H1 (cell line): ENCODE data around the gene NCK2. TPM values are rescaled to one million over a fixed set of nuclear protein-coding genes. Genes with fewer than 3 reads are reported as not detected.
"Not testable (repeated sequence)": the region's sequence is repeated elsewhere in the genome, so short reads cannot be mapped to it uniquely, and the experiment has no call there.

Source experiments
- CTCF ChIA-PET: fragments of 300-600 bp; sonication (Branson Sonifier 250); formaldehyde crosslinking; loops from one replicate; lab custom pipeline; 2021; ENCODE audit not compliant: partially characterized antibody; lab: Charles Lee
- POLR2A ChIA-PET: fragments of 300-600 bp; sonication (Branson Sonifier 250); formaldehyde crosslinking; loops from one replicate; lab custom pipeline; 2021; ENCODE audit warnings: inconsistent platforms; ENCODE audit not compliant: partially characterized antibody; lab: Charles Lee
- DNase-seq, 2 experiments: peaks; one replicate each; pipeline versions ENCODE4 v3.0.0 to v3.0.0-alpha.2; 2010 to 2022; ENCODE audit warnings: low spot score in 2 of 2, low read depth in 1 of 2, mixed read lengths in 1 of 2
- FAIRE-seq: peaks from 2 replicates; lab custom pipeline; 2011; peaks lifted over from hg19 to GRCh38; lab: Jason Lieb, UNC
- H2AFZ ChIP-seq: 2 replicates; pipeline ENCODE4 v1.8.1; 2012; ENCODE audit warnings: low read length, inconsistent platforms
- H2AK5ac ChIP-seq: 2 replicates; pipeline ENCODE4 v1.6.1; 2013; ENCODE audit warnings: low read depth, low read length
- H2BK120ac ChIP-seq: replicated peaks from 2 replicates; pipeline ENCODE3; 2013; ENCODE audit warnings: low read depth, low read length, inconsistent platforms
- H2BK12ac ChIP-seq: 2 replicates; pipeline ENCODE4 v1.6.1; 2013; ENCODE audit warnings: low read depth, low read length
- H2BK15ac ChIP-seq: 2 replicates; pipeline ENCODE4 v1.6.1; 2013; ENCODE audit warnings: low read length
- H2BK20ac ChIP-seq: 2 replicates; pipeline ENCODE4 v1.6.1; 2013; ENCODE audit warnings: low read length
- H2BK5ac ChIP-seq: 2 replicates; pipeline ENCODE4 v1.6.1; 2013; ENCODE audit warnings: low read depth, low read length
- H3K14ac ChIP-seq: 2 replicates; pipeline ENCODE4 v1.6.1; 2013; ENCODE audit warnings: inconsistent platforms; ENCODE audit not compliant: insufficient read length
- H3K18ac ChIP-seq: 2 replicates; pipeline ENCODE4 v1.6.1; 2013; ENCODE audit warnings: low read length; ENCODE audit errors: extremely low read depth
- H3K23ac ChIP-seq: 2 replicates; pipeline ENCODE4 v1.6.1; 2013; ENCODE audit warnings: inconsistent platforms; ENCODE audit not compliant: insufficient read length
- H3K23me2 ChIP-seq: 2 replicates; pipeline ENCODE4 v1.6.1; 2013; ENCODE audit warnings: low read depth, low read length
- H3K27ac ChIP-seq: 2 replicates; pipeline ENCODE4 v1.6.1; 2011; ENCODE audit warnings: low read depth, low read length, inconsistent platforms
- H3K27me3 ChIP-seq, 4 experiments: replicated peaks in 1 of 4; 1 replicate in 1 of 4; 2 replicates in 3 of 4; pipeline versions ENCODE4 v1.6.1 to v1.8.1; 2011 to 2013; ENCODE audit warnings: low read length in 3 of 4, mild to moderate bottlenecking in 3 of 4, inconsistent platforms in 2 of 4, mixed read lengths in 2 of 4, moderate library complexity in 1 of 4; ENCODE audit not compliant: control insufficient read depth in 3 of 4, insufficient read depth in 3 of 4; ENCODE audit errors: extremely low read depth in 1 of 4
- H3K36me3 ChIP-seq, 4 experiments: 2 replicates each; pipeline versions ENCODE4 v1.6.1 to v1.8.1; 2011 to 2013; ENCODE audit warnings: mild to moderate bottlenecking in 4 of 4, low read length in 3 of 4, moderate library complexity in 2 of 4, control low read depth in 1 of 4, inconsistent platforms in 1 of 4; ENCODE audit not compliant: insufficient read depth in 4 of 4, control insufficient read depth in 2 of 4
- H3K4ac ChIP-seq: replicated peaks from 2 replicates; pipeline ENCODE3; 2013; ENCODE audit warnings: low read length, low read depth, mixed read lengths, inconsistent platforms; ENCODE audit not compliant: insufficient read length
- H3K4me1 ChIP-seq, 4 experiments: replicated peaks in 1 of 4; 1 replicate in 1 of 4; 2 replicates in 3 of 4; pipeline versions ENCODE4 v1.6.1 to v1.8.1; 2011 to 2013; ENCODE audit warnings: low read length in 3 of 4, inconsistent platforms in 2 of 4, mixed read lengths in 1 of 4; ENCODE audit not compliant: insufficient read depth in 4 of 4, control insufficient read depth in 3 of 4
- H3K4me2 ChIP-seq, 2 experiments: 2 replicates each; pipeline versions ENCODE4 v1.6.1 to v1.8.1; 2011 to 2013; ENCODE audit warnings: low read depth in 2 of 2, low read length in 2 of 2, control low read depth in 1 of 2, inconsistent platforms in 1 of 2, mild to moderate bottlenecking in 1 of 2; ENCODE audit not compliant: insufficient read depth in 1 of 2
- H3K4me3 ChIP-seq, 4 experiments: fragments of 200-600, 300-600 bp in 1 of 4; sonication (generic), shearing (Covaris generic), sonication (Bioruptor Twin) in 1 of 4; 2 replicates each; pipeline versions ENCODE4 v1.5.1 to v1.8.1; 2011 to 2016; ENCODE audit warnings: low read length in 4 of 4, low read depth in 3 of 4, control low read depth in 2 of 4, inconsistent platforms in 2 of 4, mild to moderate bottlenecking in 2 of 4, mixed read lengths in 1 of 4, moderate library complexity in 1 of 4; ENCODE audit not compliant: insufficient read depth in 2 of 4; ENCODE audit errors: extremely low read depth in 1 of 4
- H3K56ac ChIP-seq: replicated peaks from 2 replicates; pipeline ENCODE3; 2013; ENCODE audit warnings: low read depth, mild to moderate bottlenecking, mixed read lengths, low read length, inconsistent platforms; ENCODE audit not compliant: insufficient read length
- H3K79me1 ChIP-seq: 2 replicates; pipeline ENCODE4 v1.6.1; 2013; ENCODE audit warnings: low read depth, low read length, control low read depth
- H3K79me2 ChIP-seq, 2 experiments: 2 replicates each; pipeline versions ENCODE4 v1.6.1 to v1.8.1; 2012 to 2013; ENCODE audit warnings: low read length in 2 of 2, mild to moderate bottlenecking in 2 of 2, inconsistent platforms in 1 of 2; ENCODE audit not compliant: insufficient read depth in 2 of 2, control insufficient read depth in 1 of 2
- H3K9ac ChIP-seq, 4 experiments: replicated peaks in 1 of 4; 1 replicate in 1 of 4; 2 replicates in 3 of 4; pipeline versions ENCODE4 v1.6.1 to v1.8.1; 2011 to 2013; ENCODE audit warnings: low read depth in 3 of 4, low read length in 3 of 4, control low read depth in 2 of 4, mild to moderate bottlenecking in 2 of 4, moderate library complexity in 2 of 4, inconsistent platforms in 1 of 4; ENCODE audit errors: extremely low read depth in 1 of 4
- H3K9me3 ChIP-seq, 2 experiments: 2 replicates each; pipeline versions ENCODE4 v1.6.1 to v1.8.1; 2012 to 2013; ENCODE audit warnings: mild to moderate bottlenecking in 2 of 2, moderate library complexity in 2 of 2, control low read depth in 1 of 2, inconsistent platforms in 1 of 2, low read depth in 1 of 2, low read length in 1 of 2, mixed read lengths in 1 of 2; ENCODE audit not compliant: insufficient read depth in 2 of 2
- H4K20me1 ChIP-seq, 2 experiments: replicated peaks in 1 of 2; 2 replicates each; pipeline versions ENCODE3 to v1.8.1; 2011 to 2013; ENCODE audit warnings: inconsistent platforms in 2 of 2, low read length in 2 of 2, mild to moderate bottlenecking in 1 of 2; ENCODE audit not compliant: insufficient read depth in 2 of 2, control insufficient read depth in 1 of 2
- H4K5ac ChIP-seq: 2 replicates; pipeline ENCODE4 v1.6.1; 2013; ENCODE audit warnings: low read length, low read depth, mixed read lengths, inconsistent platforms; ENCODE audit not compliant: insufficient read length
- H4K8ac ChIP-seq: 2 replicates; pipeline ENCODE4 v1.8.0; 2013; ENCODE audit warnings: mild to moderate bottlenecking, moderate library complexity, low read length, inconsistent platforms; ENCODE audit not compliant: insufficient read depth; ENCODE audit errors: extremely low read depth
- H4K91ac ChIP-seq: replicated peaks from 2 replicates; pipeline ENCODE3; 2013; ENCODE audit warnings: low read length, mixed read lengths, inconsistent platforms; ENCODE audit not compliant: insufficient read length
- WGBS, 2 experiments: shearing (Covaris generic) in 1 of 2; methylation state at CpG; one replicate each; pipeline versions ENCODE4 v1.1.6 to v1.1.7; 2013 to 2015; ENCODE audit warnings: low lambda C conversion rate in 2 of 2, mixed read lengths in 2 of 2, inconsistent platforms in 1 of 2, low coverage in 1 of 2, missing lambda C conversion rate in 1 of 2; ENCODE audit not compliant: insufficient replicate concordance in 2 of 2, insufficient coverage in 1 of 2, insufficient read length in 1 of 2; ENCODE audit errors: extremely low coverage in 1 of 2, missing lambda C conversion rate in 1 of 2; 5-methylcytosine and 5-hydroxymethylcytosine counted together
- polyA plus RNA-seq, 7 experiments: library from polyadenylated mRNA; depleted of rRNA in 3 of 7; stranded (reverse) in 5 of 7; unstranded in 2 of 7; fragments of >200 nt in 5 of 7; fragments of 200-250 nt in 2 of 7; gene quantifications; 1 replicate in 5 of 7; 2 replicates in 1 of 7; 4 replicates in 1 of 7; pipeline versions ENCODE4 v1.2.1 to v1.2.3, GENCODE V29; 2011 to 2013; ENCODE audit warnings: missing spikeins in 2 of 7, mixed read lengths in 2 of 7
- total RNA-seq: library from RNA; stranded (reverse); fragmentation: NEBNext Ultra II Directional; extraction: Animal tissue kit (Norgen Biotek cat#: 25700); gene quantifications from 2 replicates; pipeline ENCODE4 v1.2.1, GENCODE V29; 2021

NCK2 gene
- total and polyA plus RNA-seq, 2 of the 8 experiments (the other 6 are each of a cell fraction or from before 2014, with no cell fraction given), result 30.3 to 65.7 TPM

GRCh38 chr2:105897694-105898093 is 153.0 kb downstream of the NCK2 start:
- POLR2A ChIA-PET, H3K4me1 ChIP-seq, H2BK120ac ChIP-seq, H3K18ac ChIP-seq, H2BK15ac ChIP-seq, H2AK5ac ChIP-seq, H3K27ac ChIP-seq, H3K4me3 ChIP-seq, H3K14ac ChIP-seq, DNase-seq, H3K23ac ChIP-seq, H3K79me1 ChIP-seq, H3K4me2 ChIP-seq, H3K23me2 ChIP-seq, H2AFZ ChIP-seq, FAIRE-seq, H4K5ac ChIP-seq, H3K56ac ChIP-seq, H2BK12ac ChIP-seq, H3K79me2 ChIP-seq, H4K91ac ChIP-seq, H3K9ac ChIP-seq, H2BK5ac ChIP-seq, H3K4ac ChIP-seq, H2BK20ac ChIP-seq, H3K27me3 ChIP-seq, H3K9me3 ChIP-seq, H4K20me1 ChIP-seq, H3K36me3 ChIP-seq, H4K8ac ChIP-seq: not testable (repeated sequence)
- WGBS, 2 experiments, result 80% methylated on average over 1 of the region's 1 CpG; no CpG with 5 or more reads in 1 of the 2 experiments
- CTCF ChIA-PET, result interaction anchor here (1.1 to 1.5 kb wide), 2 partner anchors 29 to 63 kb away, joined by 3 to 4 read pairs; no protein-coding TSS in a partner anchor
